GM19239 (cell line): ENCODE data around the gene METAP1D.
"Not testable (repeated sequence)": the region's sequence is repeated elsewhere in the genome, so short reads cannot be mapped to it uniquely, and the experiment has no call there.

Experiments
- DNase-seq: peaks from one replicate; pipeline ENCODE4 v3.0.0; 2011; ENCODE audit warnings: low spot score; ENCODE audit not compliant: insufficient read length
- FAIRE-seq: peaks from 2 replicates; lab custom pipeline; 2011; peaks lifted over from hg19 to GRCh38; lab: Jason Lieb, UNC

METAP1D gene

DNA sequence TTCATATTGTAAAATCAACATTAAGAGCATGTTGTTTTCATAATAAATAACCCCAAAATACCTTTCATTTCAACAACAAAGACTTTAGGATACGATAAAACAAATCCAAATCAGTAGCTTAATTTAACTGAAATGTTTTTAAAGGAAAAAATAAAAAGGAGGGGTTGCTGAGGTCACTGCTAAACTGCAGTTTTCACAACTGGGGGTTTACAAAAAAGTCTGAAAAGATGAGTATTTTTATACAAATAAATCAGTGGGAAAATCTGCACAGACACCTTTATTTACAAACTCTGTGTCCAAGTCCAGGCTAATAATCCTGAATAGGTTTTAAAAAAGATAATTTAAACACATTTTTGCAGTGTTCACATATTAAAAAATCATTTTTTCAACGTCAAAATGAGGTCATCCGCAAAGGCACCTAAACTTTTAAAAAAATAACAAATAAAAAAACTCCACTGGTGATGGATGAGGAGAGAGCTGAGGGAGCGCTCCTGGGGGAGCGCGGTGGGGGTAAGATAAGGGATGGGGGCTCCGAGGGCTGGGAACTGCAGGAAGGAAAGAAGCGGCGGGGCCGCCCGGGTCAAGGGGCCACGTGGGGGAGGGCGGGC is 99.8 kb downstream of the METAP1D start:
- DNase-seq: no peak
- peak; percentile 14 for FAIRE-seq

- FAIRE-seq: no peak
Measured at GRCh38 chr2:172100080-172100934, 100.6 kb downstream of the METAP1D start.

GRCh38 chr2:172100935-172101820 is 101.4 kb downstream of the METAP1D start:
- FAIRE-seq: no peak
- no peak for DNase-seq

More at GRCh38 chr2:172100080-172100934, 100.6 kb downstream of the METAP1D start:
- DNase-seq: no peak

- DNase-seq (no peak), FAIRE-seq (peak; percentile 18)
Measured at GRCh38 chr2:172101821-172102390, 102.2 kb downstream of the METAP1D start.

- peak; percentile 26 for FAIRE-seq
- peak; percentile 74 for DNase-seq
Measured at GRCh38 chr2:172102391-172103359, 102.9 kb downstream of the METAP1D start, which contains the start of gene DLX2. Gene DLX2, minus strand, starts transcription at chr2:172102900. Its CDS starts 362 bp downstream, at chr2:172102538.

GRCh38 chr2:172103471-172104272 is 103.9 kb downstream of the METAP1D start:
- DNase-seq (no peak), FAIRE-seq (no peak)

DNA sequence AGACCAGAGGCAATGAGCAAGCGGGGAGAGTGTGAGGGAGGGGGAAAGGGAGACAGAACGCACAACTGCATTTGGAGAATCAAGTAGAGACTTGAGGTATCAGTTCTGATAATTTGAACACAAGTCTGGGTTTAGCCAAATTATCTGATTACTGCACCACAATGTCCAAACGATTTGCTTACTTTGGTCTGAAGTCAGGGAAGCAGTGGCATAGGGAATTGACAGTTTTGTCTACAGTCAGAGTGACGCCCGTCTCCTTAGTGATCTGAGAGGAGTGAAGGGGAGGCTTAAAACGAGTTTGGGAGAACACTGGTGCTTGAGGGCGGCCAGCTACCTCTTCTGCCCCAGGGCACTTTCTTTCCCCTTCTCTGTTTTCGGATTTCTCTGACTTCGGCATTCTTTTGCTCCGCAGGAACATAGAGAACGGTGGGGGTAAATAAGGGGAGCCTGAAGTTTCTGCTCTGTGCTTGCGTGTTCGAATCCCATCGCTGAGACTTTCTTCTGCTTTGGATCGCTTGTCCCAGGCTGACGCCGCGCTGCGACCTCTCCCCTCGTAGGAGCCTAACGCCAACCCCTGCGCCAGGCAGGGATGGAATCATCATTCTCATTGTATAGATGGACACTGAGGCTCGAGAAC is 105.8 kb downstream of the METAP1D start:
- FAIRE-seq (no peak), DNase-seq (no peak)

DNA sequence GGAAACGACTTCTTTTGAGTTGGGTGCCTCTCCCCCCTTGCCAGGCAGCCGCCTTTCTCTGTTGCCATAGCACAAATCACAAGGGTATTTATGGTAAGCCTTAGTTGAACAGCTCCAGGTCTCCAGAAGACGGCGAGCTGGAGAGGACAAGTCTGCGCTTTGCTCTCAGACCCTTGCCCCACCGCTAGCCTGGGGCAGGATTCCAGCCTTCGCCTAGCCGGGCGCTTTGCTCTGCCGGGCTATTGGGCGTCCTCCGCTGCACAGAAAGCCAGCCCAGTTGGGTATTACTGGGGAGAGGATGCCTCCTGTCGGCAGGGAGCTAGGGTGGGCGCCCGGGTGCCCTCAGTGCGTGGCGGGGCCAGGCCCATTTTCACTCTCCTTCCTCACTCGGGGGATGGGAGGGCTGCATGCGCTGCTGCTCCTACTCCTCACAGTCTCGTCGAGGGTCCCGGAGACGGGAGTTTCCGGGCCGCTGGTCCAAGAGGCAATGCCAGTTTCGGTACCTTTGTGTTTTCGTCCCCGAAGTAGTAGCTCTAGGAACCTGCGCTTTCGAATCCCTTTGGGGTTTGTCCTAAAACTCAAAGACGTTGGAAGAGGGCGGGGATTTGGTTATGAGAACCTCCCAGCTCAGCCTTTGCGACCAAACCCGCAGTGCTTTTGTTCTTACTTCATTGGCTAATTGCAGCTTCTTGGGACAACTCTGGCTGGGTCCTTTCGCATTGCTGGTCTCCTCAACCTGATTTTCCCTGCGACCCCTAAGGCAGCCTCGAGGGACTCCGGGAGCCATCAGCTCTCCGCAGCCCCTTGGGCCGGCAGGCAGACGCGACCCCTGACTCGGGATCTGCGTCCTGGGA is 106.6 kb downstream of the METAP1D start:
- no peak for FAIRE-seq

GRCh38 chr2:172107690-172108586 is 108.2 kb downstream of the METAP1D start:
- DNase-seq (no peak), FAIRE-seq (no peak)

More for the DNA sequence above, 106.6 kb downstream of the METAP1D start:
- no peak for DNase-seq

GRCh38 chr2:172108587-172108930 is 108.8 kb downstream of the METAP1D start:
- DNase-seq (no peak), FAIRE-seq (no peak)

DNA sequence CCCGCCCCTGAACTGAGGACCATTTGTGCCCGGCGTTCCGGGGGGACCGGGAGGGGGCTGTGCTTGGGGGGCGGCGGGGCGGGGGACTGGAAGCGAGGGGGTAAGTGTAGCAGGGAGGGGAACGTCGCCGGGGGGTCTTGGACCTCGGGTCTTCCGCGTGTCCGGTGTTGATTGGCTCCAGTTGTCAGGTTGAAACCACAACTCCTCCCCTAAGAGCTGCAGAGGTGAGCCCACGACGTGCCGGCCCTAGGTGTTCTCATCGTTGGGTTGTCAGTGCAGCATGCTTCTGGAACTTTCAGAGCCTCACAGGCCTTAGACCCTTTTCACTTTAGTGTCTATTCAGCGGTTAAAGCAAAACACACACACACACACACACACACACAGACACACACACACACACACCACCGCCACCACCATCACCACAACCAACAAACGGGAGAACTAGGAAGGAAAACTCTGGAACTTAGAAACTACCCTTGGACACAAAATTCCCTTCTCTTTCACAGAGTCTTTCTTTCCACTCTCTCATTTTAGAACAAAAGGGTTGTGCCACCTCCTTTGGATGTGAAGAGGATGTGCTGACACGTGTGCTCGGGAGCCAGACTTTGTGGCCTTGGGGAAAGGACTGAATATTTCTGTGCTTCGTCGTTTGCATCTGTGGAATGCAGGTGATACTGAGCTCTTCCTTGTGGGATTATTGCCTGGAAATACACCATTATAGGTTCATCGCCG is 109.7 kb downstream of the METAP1D start:
- FAIRE-seq: no peak
- no peak for DNase-seq

DNA sequence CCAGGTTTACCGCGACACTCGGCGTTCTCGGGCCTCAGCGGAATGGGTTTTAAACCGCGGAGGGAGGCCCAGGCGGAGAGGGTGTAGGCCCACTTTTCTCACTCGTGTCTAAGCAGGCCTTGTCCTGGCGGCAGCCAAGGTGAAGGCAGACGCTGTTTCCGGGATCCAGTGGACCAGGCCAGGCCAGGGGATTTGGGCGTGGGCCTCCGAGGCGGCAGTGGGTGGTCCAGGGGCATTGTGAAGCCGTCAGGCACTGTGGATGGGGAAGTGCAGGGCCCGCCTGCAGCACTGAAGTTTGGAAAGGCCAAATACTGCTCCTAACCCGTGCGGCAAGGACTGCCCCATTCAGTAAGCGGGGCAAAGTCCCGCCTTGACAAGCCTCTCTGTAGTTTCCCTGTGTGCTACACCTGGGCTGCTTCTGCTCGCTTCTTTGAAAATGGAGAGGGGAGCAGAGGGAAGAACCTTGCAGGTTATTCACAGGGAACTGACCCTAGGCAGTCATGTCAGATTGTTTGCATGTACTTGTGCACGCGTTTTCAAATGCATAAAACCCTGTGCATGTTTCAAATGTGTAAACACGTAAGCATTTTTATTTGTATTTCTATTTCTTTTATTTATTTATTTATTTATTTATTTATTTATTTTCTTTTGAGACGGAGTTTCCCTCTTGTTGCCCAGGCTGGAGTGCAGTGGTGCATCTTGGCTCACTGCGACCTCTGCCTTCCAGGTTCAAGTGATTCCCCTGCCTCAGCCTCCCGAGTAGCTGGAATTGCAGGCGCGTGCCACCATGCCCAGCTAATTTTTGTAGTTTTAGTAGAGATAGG is 110.4 kb downstream of the METAP1D start:
- DNase-seq (no peak), FAIRE-seq (no peak)

DNA sequence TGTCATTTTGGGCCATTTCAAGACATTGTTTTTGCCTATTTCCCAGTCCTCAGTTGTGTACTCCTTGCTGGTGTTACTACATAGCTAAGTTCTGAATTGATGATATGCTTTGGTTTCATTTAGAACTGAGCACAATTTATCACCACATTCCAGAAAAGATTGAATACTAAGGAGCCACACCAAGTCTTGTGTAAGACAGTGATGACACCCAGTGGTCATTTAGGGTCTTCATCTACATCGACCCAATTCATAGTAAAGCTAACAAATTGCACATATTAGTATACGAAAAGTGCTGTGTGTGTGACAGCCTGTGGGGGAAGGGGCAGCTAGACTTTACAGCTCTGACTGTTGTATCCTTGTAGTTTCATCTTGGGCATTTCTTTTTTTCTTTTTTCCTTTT is 113.9 kb downstream of the METAP1D start:
- no peak for DNase-seq
- no peak for FAIRE-seq

- FAIRE-seq, DNase-seq: not testable (repeated sequence)
Measured at GRCh38 chr2:172114176-172114575, 114.4 kb downstream of the METAP1D start.
